ENCODE results near the gene BACE2. TPM values are rescaled to one million over a fixed set of nuclear protein-coding genes. Genes with fewer than 3 reads are reported as not detected.
A peak's percentile ranks its signal among the peaks of the same experiment; 100 is the strongest.

Gene BACE2
- total and polyA plus RNA-seq, 2 donors (not counting 3 experiments of a cell fraction or from before 2014, with no cell fraction given), result 113 to 184 TPM

GRCh38 chr21:41196993-41197392 is 29.0 kb downstream of the BACE2 start:
- no peak for DNase-seq (ENCODE audit: low read depth, low spot score)
- Histone ChIP-seq H3K4me1 (ENCODE audit: control insufficient read depth, extremely low read depth, insufficient read depth, low read length) (no peaks in the 10 kb centered on the region), H3K9me3 (replicated peaks; ENCODE audit: control insufficient read depth, insufficient read depth, low read length) (no peaks in the 10 kb centered on the region), H2AFZ (ENCODE audit: low read depth, low read length) (no peak overlapping the region), H3K9ac (replicated peaks; ENCODE audit: extremely low read depth, insufficient read depth, low read length) (no peak overlapping the region), H3K79me2 (ENCODE audit: control insufficient read depth, insufficient read depth, low read length) (peaks cover under 1% of the 10 kb centered on the region), H3K36me3 (ENCODE audit: control insufficient read depth in 2 of 2, extremely low read depth in 1 of 2, insufficient read depth in 2 of 2, low read length in 2 of 2) (peaks cover 0 to 3% of the 10 kb centered on the region in 2 experiments), H3K9me1 (replicated peaks; ENCODE audit: control insufficient read depth, extremely low read depth, insufficient read depth, low read length) (no peaks in the 10 kb centered on the region), H3K27me3 (ENCODE audit: control insufficient read depth in 2 of 2, insufficient read depth in 2 of 2, low read length in 2 of 2) (no peaks in the 10 kb centered on the region), H3K4me2 (ENCODE audit: insufficient read depth, low read length) (no peak overlapping the region), H3K4me3 (replicated peaks in 1 of 3; ENCODE audit: insufficient read depth in 1 of 3, low read depth in 1 of 3, low read length in 3 of 3) (no peak overlapping the region), H3K27ac (ENCODE audit: insufficient read depth, low read depth, low read length) (no peak overlapping the region), H4K20me1 (replicated peaks; ENCODE audit: control insufficient read depth, extremely low read depth, insufficient read depth, low read length) (peaks cover 6% of the 10 kb centered on the region)
- CTCF ChIA-PET, result no interaction called here
- TF ChIP-seq CTCF (IDR thresholded peaks at IDR 0.05; ENCODE audit: extremely low read depth in 1 of 2, insufficient read depth in 1 of 2, low read depth in 1 of 2, low read length in 2 of 2) (no peak), FOS (IDR thresholded peaks at IDR 0.05; ENCODE audit: borderline replicate concordance, insufficient read depth, low read length) (peak; percentile 27)
- BruUV-seq (replicated peaks), result no TSS peak
- FAIRE-seq, result no peak
- intact Hi-C loops (cut with micrococcal nuclease) (no loop called here), dilution Hi-C loops (cut with MboI; ENCODE audit: extremely low pct_ligation_motif_present, low sequenced_read_pairs) (no loop called here)
- POLR2A ChIA-PET, result interaction anchor here (0.7 kb wide), 2 partner anchors 31 to 64 kb away, joined by 3 to 6 read pairs; no protein-coding TSS in a partner anchor

GRCh38 chr21:41197582-41197981 is 29.6 kb downstream of the BACE2 start:
- POLR2A ChIA-PET, result no interaction called here
- dilution Hi-C loops (cut with MboI; ENCODE audit: extremely low pct_ligation_motif_present, low sequenced_read_pairs), result no loop called here
- H3K9me1 ChIP-seq (replicated peaks; ENCODE audit: control insufficient read depth, extremely low read depth, insufficient read depth, low read length), result no peaks in the 10 kb centered on the region
- H3K27me3 ChIP-seq (ENCODE audit: control insufficient read depth in 2 of 2, insufficient read depth in 2 of 2, low read length in 2 of 2), result no peaks in the 10 kb centered on the region
- H3K9ac ChIP-seq (replicated peaks; ENCODE audit: extremely low read depth, insufficient read depth, low read length), result no peak overlapping the region
- no peak overlapping the region for H2AFZ ChIP-seq (ENCODE audit: low read depth, low read length)
- TF ChIP-seq POLR2AphosphoS5 (IDR thresholded peaks at IDR 0.05; ENCODE audit: insufficient read depth, low read depth, low read length) (no peak), MAX (IDR thresholded peaks at IDR 0.05; ENCODE audit: insufficient read depth, insufficient read length) (no peak), JUN (IDR thresholded peaks at IDR 0.05; ENCODE audit: borderline replicate concordance, insufficient read depth, insufficient read length, low read depth) (no peak), POLR2A (IDR thresholded peaks at IDR 0.05; ENCODE audit: low read depth, low read length) (no peak), GATA2 (IDR thresholded peaks at IDR 0.05; ENCODE audit: insufficient read depth, insufficient read length, low read depth, low read length) (no peak), EZH2 (IDR thresholded peaks at IDR 0.05; ENCODE audit: borderline replicate concordance, low read depth, low read length, severe bottlenecking) (no peak), CTCF (IDR thresholded peaks at IDR 0.05; ENCODE audit: extremely low read depth in 1 of 2, insufficient read depth in 1 of 2, low read depth in 1 of 2, low read length in 2 of 2) (no peak), FOS (IDR thresholded peaks at IDR 0.05; ENCODE audit: borderline replicate concordance, insufficient read depth, low read length) (no peak), MYC (IDR thresholded peaks at IDR 0.05; ENCODE audit: low read depth, low read length) (no peak)
- no peak overlapping the region for H3K27ac ChIP-seq (ENCODE audit: insufficient read depth, low read depth, low read length)
- peaks cover 0 to 3% of the 10 kb centered on the region in 2 experiments for H3K36me3 ChIP-seq (ENCODE audit: control insufficient read depth in 2 of 2, extremely low read depth in 1 of 2, insufficient read depth in 2 of 2, low read length in 2 of 2)
- no peak for DNase-seq (ENCODE audit: low read depth, low spot score)
- peaks cover 4% of the 10 kb centered on the region for H3K79me2 ChIP-seq (ENCODE audit: control insufficient read depth, insufficient read depth, low read length)
- no peak overlapping the region for H3K4me2 ChIP-seq (ENCODE audit: insufficient read depth, low read length)
- BruUV-seq (replicated peaks), result no TSS peak
- intact Hi-C loops (cut with micrococcal nuclease), result no loop called here
- CTCF ChIA-PET, result no interaction called here
- H3K9me3 ChIP-seq (replicated peaks; ENCODE audit: control insufficient read depth, insufficient read depth, low read length), result no peaks in the 10 kb centered on the region
- peaks cover 6% of the 10 kb centered on the region for H4K20me1 ChIP-seq (replicated peaks; ENCODE audit: control insufficient read depth, extremely low read depth, insufficient read depth, low read length)
- FAIRE-seq, result no peak
- no peak overlapping the region for H3K4me3 ChIP-seq (replicated peaks in 1 of 3; ENCODE audit: insufficient read depth in 1 of 3, low read depth in 1 of 3, low read length in 3 of 3)
- no peaks in the 10 kb centered on the region for H3K4me1 ChIP-seq (ENCODE audit: control insufficient read depth, extremely low read depth, insufficient read depth, low read length)
